Psoas muscle (tissue), 8 donors: Measurements from ENCODE around the gene MED1. TPM values are rescaled to one million over a fixed set of nuclear protein-coding genes. Genes with fewer than 3 reads are reported as not detected.

Source experiments
- ATAC-seq, 4 donors: fragments of 200-7000 bp; cut with Tn5 transposase; one replicate each; pipeline ENCODE4 v1.9.1; 2020; ENCODE audit warnings: moderate library complexity in 3 of 4, mild to moderate bottlenecking in 2 of 4
- DNase-seq, 2 donors: peaks; one replicate each; pipeline ENCODE4 v3.0.0-alpha.2; 2020
- H3K27ac ChIP-seq: fragments of 200-600 bp; one replicate; pipeline ENCODE4 v1.8.0; 2022
- H3K27me3 ChIP-seq, 3 donors: fragments of 200-600 bp in 1 of 3; one replicate each; pipeline versions ENCODE4 v1.6.1 to v1.8.0; 2013 to 2022; ENCODE audit warnings: low read length in 2 of 3, mild to moderate bottlenecking in 2 of 3, moderate library complexity in 1 of 3; ENCODE audit not compliant: insufficient read depth in 3 of 3
- H3K36me3 ChIP-seq, 2 donors: fragments of 200-600 bp in 1 of 2; one replicate each; pipeline versions ENCODE4 v1.6.1 to v1.8.0; 2013 to 2022; ENCODE audit warnings: low read depth in 1 of 2, mild to moderate bottlenecking in 1 of 2, moderate library complexity in 1 of 2; ENCODE audit not compliant: insufficient read depth in 1 of 2
- H3K4me1 ChIP-seq: fragments of 200-600 bp; one replicate; pipeline ENCODE4 v1.8.0; 2022
- H3K4me3 ChIP-seq: fragments of 200-600 bp; one replicate; pipeline ENCODE4 v1.8.0; 2022; ENCODE audit warnings: mild to moderate bottlenecking
- H3K9me3 ChIP-seq: fragments of 200-600 bp; one replicate; pipeline ENCODE4 v1.8.0; 2022
- WGBS, 3 donors: extraction: QIAGEN DNeasy Blood & Tissue Kit; methylation state at CpG; one replicate each; pipeline versions ENCODE4 v1.1.6 to v1.1.7; 2013; 5-methylcytosine and 5-hydroxymethylcytosine counted together
- intact Hi-C, 2 donors: fragments of 100-400 bp; cut with DNase I; formaldehyde crosslinking; loops; one replicate each; pipeline versions ENCODE4 v1.11.0 to v1.14.2; 2022
- polyA plus RNA-seq, 3 donors: library from polyadenylated mRNA; stranded (reverse); fragments of 200-250 nt; gene quantifications; one replicate each; pipeline ENCODE4 v1.2.3, GENCODE V29; 2013
- total RNA-seq, 4 donors: library from RNA; stranded (reverse); fragmentation: NEBNext Ultra II Directional in 2 of 4; extraction: Animal tissue kit (Norgen Biotek cat#: 25700) in 2 of 4; gene quantifications; one replicate each; pipeline versions ENCODE4 v1.2.1 to v1.2.4, GENCODE V29; 2021 to 2023
- TF ChIP-seq, protein P1 (sequence below): fragments of 200-600 bp; IDR thresholded peaks from one replicate; pipeline ENCODE4 v1.8.0; 2022; ENCODE audit warnings: antibody characterized with exemption
- donor health status: healthy with polysubstance abuse.
- donor health status: DM: no; HTN: no; CAD: no; lungs with moderate emphysema.
- donor health status: Bipolar disorder and iron deficiency.
- donor health status: healthy.
- donor health status: DM: yes; HTN: yes; CAD: no.
- donor health status: DM: no; HTN: no; CAD: no.
- donor health status: DM: no; HTN: no; CAD: no.
- donor health status: DM: yes; HTN: yes; CAD: no.

Gene MED1
- total and polyA plus RNA-seq, 7 donors, result 6.2 to 28.5 (median 19.2) TPM

DNA sequence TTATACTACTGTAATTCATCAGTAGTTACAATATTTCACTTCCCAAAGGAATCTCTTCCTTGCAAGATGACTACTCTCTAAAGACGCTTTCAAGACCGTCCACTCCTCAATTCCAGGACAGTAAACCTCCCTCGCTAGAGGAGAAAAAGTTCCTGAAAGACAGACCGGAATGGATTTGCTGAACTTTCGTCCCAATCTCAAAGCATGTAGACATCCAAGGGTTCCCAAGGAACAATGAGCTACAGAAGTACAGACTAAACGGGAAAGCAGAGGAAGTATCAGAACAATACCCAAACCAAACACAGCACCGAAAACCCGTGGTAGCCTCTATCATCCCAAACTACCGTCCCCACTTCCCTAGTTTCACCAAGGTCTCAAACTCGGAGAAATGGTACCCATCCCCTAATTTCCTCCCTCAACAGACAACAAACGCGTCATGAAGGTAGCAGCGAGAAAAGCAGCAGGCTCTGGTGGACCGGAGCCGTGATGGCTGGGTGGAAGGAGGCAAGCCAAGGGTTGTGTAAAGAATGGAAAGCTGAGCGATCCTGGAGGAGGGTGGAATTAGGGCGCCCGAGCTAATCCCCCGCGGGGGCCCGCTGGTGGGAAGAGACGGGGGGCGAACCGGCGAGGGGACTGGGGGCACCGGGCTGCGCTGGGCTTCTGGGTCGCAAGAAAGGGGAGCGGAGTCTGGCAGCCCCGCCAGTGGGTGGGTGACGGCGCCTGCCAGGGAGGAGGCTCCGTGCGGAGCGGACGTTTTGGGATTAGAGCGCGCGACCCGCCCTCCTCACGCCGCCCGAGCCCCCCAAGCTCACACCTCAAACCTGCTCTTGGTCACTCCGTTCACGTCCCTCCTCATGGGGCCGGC lies 50.3 kb downstream of the MED1 start:
- no peaks in the 10 kb centered on the region for H3K9me3 ChIP-seq
- TF ChIP-seq, protein P1, sequence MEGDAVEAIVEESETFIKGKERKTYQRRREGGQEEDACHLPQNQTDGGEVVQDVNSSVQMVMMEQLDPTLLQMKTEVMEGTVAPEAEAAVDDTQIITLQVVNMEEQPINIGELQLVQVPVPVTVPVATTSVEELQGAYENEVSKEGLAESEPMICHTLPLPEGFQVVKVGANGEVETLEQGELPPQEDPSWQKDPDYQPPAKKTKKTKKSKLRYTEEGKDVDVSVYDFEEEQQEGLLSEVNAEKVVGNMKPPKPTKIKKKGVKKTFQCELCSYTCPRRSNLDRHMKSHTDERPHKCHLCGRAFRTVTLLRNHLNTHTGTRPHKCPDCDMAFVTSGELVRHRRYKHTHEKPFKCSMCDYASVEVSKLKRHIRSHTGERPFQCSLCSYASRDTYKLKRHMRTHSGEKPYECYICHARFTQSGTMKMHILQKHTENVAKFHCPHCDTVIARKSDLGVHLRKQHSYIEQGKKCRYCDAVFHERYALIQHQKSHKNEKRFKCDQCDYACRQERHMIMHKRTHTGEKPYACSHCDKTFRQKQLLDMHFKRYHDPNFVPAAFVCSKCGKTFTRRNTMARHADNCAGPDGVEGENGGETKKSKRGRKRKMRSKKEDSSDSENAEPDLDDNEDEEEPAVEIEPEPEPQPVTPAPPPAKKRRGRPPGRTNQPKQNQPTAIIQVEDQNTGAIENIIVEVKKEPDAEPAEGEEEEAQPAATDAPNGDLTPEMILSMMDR, result no peak
- ATAC-seq (peak in 3 of 4 donors; percentile 3 to 40 (median 17)), DNase-seq (peak in 1 of 2 donors; percentile 70)
- H3K4me1 ChIP-seq, result peaks cover 24% of the 10 kb centered on the region
- WGBS, 3 donors, result 1 to 2% (median 2%) methylated on average over 25 to 46 of the region's 46 CpGs
- no peaks in the 10 kb centered on the region for H3K27me3 ChIP-seq
- H3K36me3 ChIP-seq, result peaks cover 0 to 9% of the 10 kb centered on the region in 2 donors
- intact Hi-C loops, result loop anchor here (5.0 to 10.0 kb wide), 2 partner anchors 62 to 126 kb away; partner anchors contain the start of gene CDK12 (in 1 of the 2)
- peak overlapping the region; percentile 81 for H3K4me3 ChIP-seq
- H3K27ac ChIP-seq, result peak overlapping the region; percentile 84

DNA sequence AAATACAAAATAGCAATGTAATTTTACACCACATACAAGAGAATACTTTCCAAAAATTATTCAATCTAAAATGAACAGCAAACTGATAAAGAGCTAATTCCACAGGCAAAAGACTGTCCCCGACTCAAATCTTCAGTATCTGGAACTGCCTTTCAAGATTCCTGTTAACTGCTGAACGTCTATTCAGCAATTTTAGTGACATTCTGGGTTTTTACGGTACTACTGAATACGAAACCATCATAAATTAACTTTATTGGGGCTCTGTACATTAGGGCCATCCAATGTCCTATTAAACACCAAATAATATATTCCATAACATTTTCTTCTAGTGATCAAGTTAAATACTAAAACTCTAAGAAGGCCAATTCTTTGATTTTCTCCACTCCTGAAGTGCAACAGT lies 51.3 kb downstream of the MED1 start:
- TF ChIP-seq, protein P1, result no peak
- ATAC-seq (no peak), DNase-seq (no peak)
- H3K4me1 ChIP-seq, result peaks cover 28% of the 10 kb centered on the region
- no peaks in the 10 kb centered on the region for H3K27me3 ChIP-seq
- peak overlapping the region; percentile 81 for H3K4me3 ChIP-seq
- peak overlapping the region; percentile 84 for H3K27ac ChIP-seq
- WGBS, 3 donors, result 37 to 54% (median 44%) methylated on average over 4 of the region's 4 CpGs
- no peaks in the 10 kb centered on the region for H3K9me3 ChIP-seq
- no peaks in the 10 kb centered on the region for H3K36me3 ChIP-seq
- intact Hi-C loops, result loop anchor here (5.0 to 10.0 kb wide), 3 partner anchors 63 to 127 kb away; partner anchors contain the start of gene CDK12 (in 1 of the 2)

DNA sequence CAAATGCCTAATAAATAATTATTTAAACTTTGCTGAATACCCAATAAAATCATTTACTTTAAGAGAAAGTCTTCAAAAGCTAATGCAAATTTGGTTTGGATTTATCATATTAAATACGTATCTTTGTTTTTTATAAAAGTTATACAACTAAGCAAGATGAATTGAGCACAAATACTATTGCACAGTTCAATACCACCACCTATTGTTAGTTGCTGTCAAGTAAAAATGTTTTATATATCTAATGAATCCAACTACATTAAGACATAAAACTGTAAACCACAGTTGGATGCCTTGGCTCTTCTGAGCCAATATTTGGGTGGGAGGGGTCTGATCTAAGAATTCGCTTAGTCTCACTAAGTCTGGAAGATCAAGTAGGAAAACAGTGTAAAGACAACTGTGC lies 57.3 kb downstream of the MED1 start:
- intact Hi-C loops, result no loop called here
- H3K36me3 ChIP-seq, result peaks cover 0 to 2% of the 10 kb centered on the region in 2 donors
- 57 to 77% (median 71%) methylated on average over 2 of the region's 2 CpGs for WGBS, 3 donors
- H3K27ac ChIP-seq, result no peak overlapping the region
- no peaks in the 10 kb centered on the region for H3K27me3 ChIP-seq
- H3K4me1 ChIP-seq, result peaks cover 30% of the 10 kb centered on the region
- no peak for ATAC-seq
- H3K9me3 ChIP-seq, result no peaks in the 10 kb centered on the region
- DNase-seq, result no peak
- TF ChIP-seq, protein P1, result no peak
- H3K4me3 ChIP-seq, result no peak overlapping the region

DNA sequence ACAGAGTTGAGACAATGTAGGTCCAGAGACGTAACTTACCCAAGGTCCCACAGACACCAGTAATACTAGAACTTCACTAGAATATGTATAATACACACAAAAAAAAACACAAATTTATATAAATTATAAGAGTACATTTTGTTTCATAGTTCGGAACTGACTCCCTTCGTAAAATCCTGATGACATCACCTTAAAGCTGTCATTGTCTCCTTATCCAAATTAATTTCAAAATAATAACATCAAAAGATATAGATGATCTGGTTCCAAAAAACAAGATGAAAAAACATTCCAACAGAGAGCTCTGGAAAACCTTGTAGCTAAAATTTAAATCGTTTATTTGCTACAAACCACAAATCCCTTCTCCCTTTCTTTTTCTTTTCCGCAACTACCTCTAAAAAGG lies 59.6 kb downstream of the MED1 start:
- WGBS, 3 donors, result 83 to 86% (median 83%) methylated on average over 5 of the region's 5 CpGs
- Histone ChIP-seq H3K27ac (no peak overlapping the region), H3K9me3 (no peaks in the 10 kb centered on the region), H3K36me3 (peaks cover 0 to 19% of the 10 kb centered on the region in 2 donors), H3K27me3 (no peaks in the 10 kb centered on the region), H3K4me1 (peaks cover 23% of the 10 kb centered on the region), H3K4me3 (no peak overlapping the region)
- ATAC-seq (no peak), DNase-seq (no peak)
- TF ChIP-seq, protein P1, result no peak
- intact Hi-C loops, result no loop called here
